Measurements from ENCODE around the gene SDHD. TPM values are rescaled to one million over a fixed set of nuclear protein-coding genes. Genes with fewer than 3 reads are reported as not detected.

The SDHD gene
- total RNA-seq, 1 donor from 2014 or later = 82.0 TPM

DNA sequence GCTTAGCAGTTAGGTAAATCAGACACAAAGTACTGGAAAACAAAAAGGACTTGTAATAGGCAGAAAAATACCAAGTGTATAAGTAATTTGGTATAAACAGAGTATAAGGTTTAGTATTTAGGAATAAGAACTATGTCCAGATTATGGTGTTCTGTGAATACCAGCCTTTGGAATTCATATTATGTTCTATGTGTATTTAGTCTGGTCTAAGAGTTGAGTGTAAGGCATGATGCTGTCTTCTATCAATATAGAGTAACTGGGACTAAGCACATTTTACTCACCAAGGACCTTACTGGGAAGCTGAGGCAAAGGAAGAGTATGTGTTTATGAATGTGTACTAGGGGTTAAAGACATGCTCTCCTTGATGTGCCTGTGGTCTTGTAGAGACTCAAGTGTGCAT, 9.5 kb downstream of the SDHD start:
- Mint-ChIP-seq H3K27ac (ENCODE audit: unreplicated experiment) (no peak overlapping the region), H3K4me3 (ENCODE audit: unreplicated experiment) (no peak overlapping the region)

DNA sequence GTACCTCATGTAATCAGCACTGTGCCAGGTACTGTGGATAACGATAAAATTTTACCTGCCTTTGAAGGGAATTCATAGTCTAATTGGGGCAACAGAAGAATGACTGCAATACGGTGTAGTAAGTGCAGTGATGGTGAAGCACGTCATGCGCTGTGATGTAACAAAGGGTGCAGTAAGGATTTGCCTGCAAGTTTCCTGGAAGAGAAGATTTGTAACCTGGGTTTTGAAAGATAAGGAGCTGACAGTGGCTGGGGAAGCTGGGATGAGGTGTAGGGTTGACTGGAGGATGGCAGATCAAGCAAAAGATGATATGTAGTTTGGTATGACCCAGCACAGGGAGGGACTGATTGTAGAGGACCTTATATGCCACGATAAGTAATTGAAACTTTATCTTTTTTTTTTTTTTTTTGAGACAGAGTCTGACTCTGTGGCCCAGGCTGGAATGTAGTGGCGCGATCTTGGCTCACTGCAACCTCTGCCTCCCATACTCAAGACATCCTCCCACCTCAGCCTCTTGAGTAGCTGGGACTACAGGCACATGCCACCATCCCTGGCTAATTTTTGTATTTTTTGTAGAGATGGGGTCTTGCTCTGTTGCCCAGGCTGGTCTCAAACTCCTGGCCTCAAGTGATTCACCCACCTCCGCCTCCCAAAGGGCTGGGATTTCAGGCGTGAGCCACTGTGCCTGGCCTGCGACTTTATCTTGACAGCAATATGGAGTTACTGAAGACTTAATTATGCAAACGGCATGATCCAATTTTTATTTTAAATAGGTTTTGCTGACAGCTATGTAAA, 11.3 kb downstream of the SDHD start:
- H3K9me3 Mint-ChIP-seq (ENCODE audit: unreplicated experiment) = no peaks in the 10 kb centered on the region
- peaks cover 24% of the 10 kb centered on the region for H3K4me1 Mint-ChIP-seq (ENCODE audit: unreplicated experiment)
- peaks cover 14% of the 10 kb centered on the region for H3K36me3 Mint-ChIP-seq (ENCODE audit: unreplicated experiment)
- no peak overlapping the region for H3K4me3 Mint-ChIP-seq (ENCODE audit: unreplicated experiment)
- DNase-seq (ENCODE audit: extremely low spot score, unreplicated experiment) = no peak
- TF ChIP-seq, protein P1, sequence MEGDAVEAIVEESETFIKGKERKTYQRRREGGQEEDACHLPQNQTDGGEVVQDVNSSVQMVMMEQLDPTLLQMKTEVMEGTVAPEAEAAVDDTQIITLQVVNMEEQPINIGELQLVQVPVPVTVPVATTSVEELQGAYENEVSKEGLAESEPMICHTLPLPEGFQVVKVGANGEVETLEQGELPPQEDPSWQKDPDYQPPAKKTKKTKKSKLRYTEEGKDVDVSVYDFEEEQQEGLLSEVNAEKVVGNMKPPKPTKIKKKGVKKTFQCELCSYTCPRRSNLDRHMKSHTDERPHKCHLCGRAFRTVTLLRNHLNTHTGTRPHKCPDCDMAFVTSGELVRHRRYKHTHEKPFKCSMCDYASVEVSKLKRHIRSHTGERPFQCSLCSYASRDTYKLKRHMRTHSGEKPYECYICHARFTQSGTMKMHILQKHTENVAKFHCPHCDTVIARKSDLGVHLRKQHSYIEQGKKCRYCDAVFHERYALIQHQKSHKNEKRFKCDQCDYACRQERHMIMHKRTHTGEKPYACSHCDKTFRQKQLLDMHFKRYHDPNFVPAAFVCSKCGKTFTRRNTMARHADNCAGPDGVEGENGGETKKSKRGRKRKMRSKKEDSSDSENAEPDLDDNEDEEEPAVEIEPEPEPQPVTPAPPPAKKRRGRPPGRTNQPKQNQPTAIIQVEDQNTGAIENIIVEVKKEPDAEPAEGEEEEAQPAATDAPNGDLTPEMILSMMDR (IDR thresholded peaks at IDR 0.05) = no peak
- H3K27ac Mint-ChIP-seq (ENCODE audit: unreplicated experiment) = no peak overlapping the region
- no peaks in the 10 kb centered on the region for H3K27me3 Mint-ChIP-seq (ENCODE audit: unreplicated experiment)

More for the DNA sequence above, 9.5 kb downstream of the SDHD start:
- no peaks in the 10 kb centered on the region for H3K27me3 Mint-ChIP-seq (ENCODE audit: unreplicated experiment)
- H3K9me3 Mint-ChIP-seq (ENCODE audit: unreplicated experiment) = no peaks in the 10 kb centered on the region
- peaks cover 18% of the 10 kb centered on the region for H3K4me1 Mint-ChIP-seq (ENCODE audit: unreplicated experiment)
- peaks cover 28% of the 10 kb centered on the region for H3K36me3 Mint-ChIP-seq (ENCODE audit: unreplicated experiment)
- no peak for DNase-seq (ENCODE audit: extremely low spot score, unreplicated experiment)
- TF ChIP-seq, protein P1 (IDR thresholded peaks at IDR 0.05) = no peak

DNA sequence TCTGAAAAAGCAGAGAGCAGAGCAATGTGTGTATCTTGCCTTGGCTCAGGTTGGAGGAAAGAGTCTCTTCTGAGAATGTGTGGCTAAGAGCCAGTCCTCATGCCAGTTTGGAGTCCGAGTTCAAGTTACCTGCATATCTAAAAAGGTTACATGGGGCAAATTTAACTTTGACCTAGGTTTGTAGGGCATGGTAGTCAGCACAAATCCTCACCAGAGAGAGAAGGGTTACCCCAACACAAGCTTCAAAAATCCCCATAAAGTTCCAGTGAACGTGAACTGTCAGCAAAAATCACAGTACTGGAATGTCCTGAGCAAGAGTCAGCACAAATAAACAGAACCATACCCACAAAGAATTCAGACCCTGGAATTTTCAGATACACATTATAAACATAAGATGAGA, 13.8 kb downstream of the SDHD start:
- DNase-seq (ENCODE audit: extremely low spot score, unreplicated experiment) = no peak
- H3K9me3 Mint-ChIP-seq (ENCODE audit: unreplicated experiment) = no peaks in the 10 kb centered on the region
- peak overlapping the region; percentile 95 for H3K27ac Mint-ChIP-seq (ENCODE audit: unreplicated experiment)
- TF ChIP-seq, protein P1 (IDR thresholded peaks at IDR 0.05) = no peak
- H3K4me3 Mint-ChIP-seq (ENCODE audit: unreplicated experiment) = no peak overlapping the region
- no peaks in the 10 kb centered on the region for H3K27me3 Mint-ChIP-seq (ENCODE audit: unreplicated experiment)
- H3K36me3 Mint-ChIP-seq (ENCODE audit: unreplicated experiment) = peaks cover 8% of the 10 kb centered on the region
- H3K4me1 Mint-ChIP-seq (ENCODE audit: unreplicated experiment) = peaks cover 24% of the 10 kb centered on the region

DNA sequence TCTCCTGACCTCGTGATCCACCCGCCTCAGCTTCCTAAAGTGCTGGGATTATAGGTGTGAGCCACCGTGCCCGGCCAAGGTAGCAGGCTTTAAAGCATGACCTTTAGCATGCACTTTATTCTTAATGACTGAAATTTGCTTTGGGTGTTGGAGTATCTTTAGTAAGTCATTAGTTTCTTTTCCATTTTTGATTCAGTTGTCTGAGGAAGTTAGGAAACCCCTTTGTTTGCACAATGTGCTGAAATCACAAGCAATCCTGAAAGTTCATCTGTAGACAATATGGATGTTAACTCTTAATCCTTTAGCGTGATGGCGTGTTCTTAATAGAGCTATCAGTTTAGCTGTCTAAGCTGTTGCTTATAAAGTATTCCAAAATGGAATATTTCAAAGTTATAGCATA, 16.8 kb downstream of the SDHD start:
- H3K4me3 Mint-ChIP-seq (ENCODE audit: unreplicated experiment) = no peak overlapping the region
- no peaks in the 10 kb centered on the region for H3K27me3 Mint-ChIP-seq (ENCODE audit: unreplicated experiment)

DNA sequence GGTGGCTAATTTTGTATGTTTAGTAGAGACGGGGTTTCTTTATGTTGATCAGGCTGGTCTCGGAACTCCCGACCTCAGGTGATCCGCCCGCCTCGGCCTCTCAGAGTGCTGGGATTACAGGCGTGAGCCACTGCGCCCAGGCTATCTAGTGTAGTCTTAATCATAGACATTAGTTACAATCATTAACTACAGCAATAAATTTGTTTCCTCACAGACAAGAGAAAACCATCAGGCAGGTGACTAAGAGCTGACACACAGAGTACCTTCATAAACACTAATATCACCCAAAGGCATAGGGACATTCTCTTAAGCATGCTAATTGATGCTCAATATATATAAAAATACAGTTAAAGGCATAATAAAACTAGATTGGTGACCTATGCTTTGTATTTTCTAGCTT, 19.4 kb downstream of the SDHD start:
- no peak overlapping the region for H3K4me3 Mint-ChIP-seq (ENCODE audit: unreplicated experiment)
- H3K9me3 Mint-ChIP-seq (ENCODE audit: unreplicated experiment) = peaks cover 8% of the 10 kb centered on the region
- DNase-seq (ENCODE audit: extremely low spot score, unreplicated experiment) = no peak
- no peaks in the 10 kb centered on the region for H3K36me3 Mint-ChIP-seq (ENCODE audit: unreplicated experiment)
- H3K27ac Mint-ChIP-seq (ENCODE audit: unreplicated experiment) = no peak overlapping the region
- peaks cover 7% of the 10 kb centered on the region for H3K4me1 Mint-ChIP-seq (ENCODE audit: unreplicated experiment)
- H3K27me3 Mint-ChIP-seq (ENCODE audit: unreplicated experiment) = no peaks in the 10 kb centered on the region
- TF ChIP-seq, protein P1 (IDR thresholded peaks at IDR 0.05) = no peak

More for the DNA sequence above, 16.8 kb downstream of the SDHD start:
- DNase-seq (ENCODE audit: extremely low spot score, unreplicated experiment) = no peak
- Mint-ChIP-seq H3K9me3 (ENCODE audit: unreplicated experiment) (no peaks in the 10 kb centered on the region), H3K4me1 (ENCODE audit: unreplicated experiment) (peaks cover 22% of the 10 kb centered on the region), H3K36me3 (ENCODE audit: unreplicated experiment) (no peaks in the 10 kb centered on the region), H3K27ac (ENCODE audit: unreplicated experiment) (no peak overlapping the region)
- TF ChIP-seq, protein P1 (IDR thresholded peaks at IDR 0.05) = no peak
